ENCODE results near the gene RHOH. TPM values are rescaled to one million over a fixed set of nuclear protein-coding genes. Genes with fewer than 3 reads are reported as not detected.
"Not testable (repeated sequence)": the region's sequence is repeated elsewhere in the genome, so short reads cannot be mapped to it uniquely, and the experiment has no call there.

RHOH gene, protein sequence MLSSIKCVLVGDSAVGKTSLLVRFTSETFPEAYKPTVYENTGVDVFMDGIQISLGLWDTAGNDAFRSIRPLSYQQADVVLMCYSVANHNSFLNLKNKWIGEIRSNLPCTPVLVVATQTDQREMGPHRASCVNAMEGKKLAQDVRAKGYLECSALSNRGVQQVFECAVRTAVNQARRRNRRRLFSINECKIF
- 1 to 10 TPM; 1.6 to 2.6 TPM for total RNA-seq

DNA sequence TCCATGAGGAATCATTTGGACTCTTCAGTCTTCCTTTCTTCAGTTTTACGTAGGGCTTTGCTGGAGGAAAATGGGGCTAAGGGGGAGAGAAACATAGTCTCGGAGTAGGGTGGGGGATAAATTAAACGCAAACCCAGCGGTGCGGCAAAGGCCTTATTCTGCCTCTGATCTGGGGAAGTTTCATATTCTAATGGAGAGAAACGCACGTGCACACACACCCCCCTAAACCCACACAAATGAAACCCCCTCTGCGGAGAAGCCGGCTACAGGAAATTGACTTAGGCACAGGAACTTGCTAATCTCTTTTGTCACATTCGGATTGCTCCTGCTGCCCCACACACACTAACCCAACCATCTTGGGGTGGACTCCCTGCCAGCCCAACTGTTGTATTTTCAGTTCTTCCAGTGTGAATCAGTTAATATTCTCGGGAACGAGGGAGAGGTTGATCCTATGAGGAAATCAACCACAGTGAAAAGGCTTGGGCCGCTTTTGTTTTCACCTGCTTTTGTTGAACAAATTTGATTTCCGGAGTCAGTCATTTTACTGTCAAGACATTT, at the start of gene RHOH:
Gene RHOH, plus strand, starts transcription at position 308 of the 558 bp plus-strand sequence. CDS start 46,356 bp downstream, outside the sequence.
- Histone ChIP-seq H3K4me1 (no peaks in the 10 kb centered on the region), H3K9ac (ENCODE audit: low read depth in 2 of 2, low read length in 2 of 2) (peak within 1 kb of the TSS in 1 of 2 donors; percentile 74), H3K36me3 (no peaks in the 10 kb centered on the region), H3K4me3 (no peak within 1 kb of the TSS), H3K27ac (peak within 1 kb of the TSS; percentile 60), H3K27me3 (no peaks in the 10 kb centered on the region), H3K9me3 (no peaks in the 10 kb centered on the region)
- TF ChIP-seq, protein P1, sequence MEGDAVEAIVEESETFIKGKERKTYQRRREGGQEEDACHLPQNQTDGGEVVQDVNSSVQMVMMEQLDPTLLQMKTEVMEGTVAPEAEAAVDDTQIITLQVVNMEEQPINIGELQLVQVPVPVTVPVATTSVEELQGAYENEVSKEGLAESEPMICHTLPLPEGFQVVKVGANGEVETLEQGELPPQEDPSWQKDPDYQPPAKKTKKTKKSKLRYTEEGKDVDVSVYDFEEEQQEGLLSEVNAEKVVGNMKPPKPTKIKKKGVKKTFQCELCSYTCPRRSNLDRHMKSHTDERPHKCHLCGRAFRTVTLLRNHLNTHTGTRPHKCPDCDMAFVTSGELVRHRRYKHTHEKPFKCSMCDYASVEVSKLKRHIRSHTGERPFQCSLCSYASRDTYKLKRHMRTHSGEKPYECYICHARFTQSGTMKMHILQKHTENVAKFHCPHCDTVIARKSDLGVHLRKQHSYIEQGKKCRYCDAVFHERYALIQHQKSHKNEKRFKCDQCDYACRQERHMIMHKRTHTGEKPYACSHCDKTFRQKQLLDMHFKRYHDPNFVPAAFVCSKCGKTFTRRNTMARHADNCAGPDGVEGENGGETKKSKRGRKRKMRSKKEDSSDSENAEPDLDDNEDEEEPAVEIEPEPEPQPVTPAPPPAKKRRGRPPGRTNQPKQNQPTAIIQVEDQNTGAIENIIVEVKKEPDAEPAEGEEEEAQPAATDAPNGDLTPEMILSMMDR (IDR thresholded peaks at IDR 0.05) = no peak
- intact Hi-C loops (cut with DNase I) = no loop called here
- peak; percentile 37 for DNase-seq

DNA sequence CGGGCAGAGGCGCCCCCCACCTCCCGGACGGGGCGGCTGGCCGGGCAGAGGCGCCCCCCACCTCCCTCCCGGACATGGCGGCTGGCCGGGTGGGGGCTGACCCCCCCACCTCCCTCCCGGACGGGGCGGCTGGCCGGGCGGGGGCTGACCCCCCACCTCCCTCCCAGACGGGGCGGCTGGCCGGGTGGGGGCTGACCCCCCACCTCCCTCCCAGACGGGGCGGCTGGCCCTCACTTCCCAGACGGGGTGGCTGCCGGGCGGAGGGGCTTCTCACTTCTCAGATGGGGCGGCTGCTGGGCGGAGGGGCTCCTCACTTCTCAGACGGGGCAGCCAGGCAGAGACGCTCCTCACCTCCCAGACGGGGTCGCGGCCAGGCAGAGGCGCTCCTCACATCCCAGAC, 49.3 kb upstream of the RHOH start:
- H3K4me1 ChIP-seq; H3K9me3 ChIP-seq; intact Hi-C loops (cut with DNase I); H3K27me3 ChIP-seq; DNase-seq; H3K9ac ChIP-seq (ENCODE audit: low read depth in 2 of 2, low read length in 2 of 2); H3K4me3 ChIP-seq; H3K36me3 ChIP-seq; H3K27ac ChIP-seq: not testable (repeated sequence)

DNA sequence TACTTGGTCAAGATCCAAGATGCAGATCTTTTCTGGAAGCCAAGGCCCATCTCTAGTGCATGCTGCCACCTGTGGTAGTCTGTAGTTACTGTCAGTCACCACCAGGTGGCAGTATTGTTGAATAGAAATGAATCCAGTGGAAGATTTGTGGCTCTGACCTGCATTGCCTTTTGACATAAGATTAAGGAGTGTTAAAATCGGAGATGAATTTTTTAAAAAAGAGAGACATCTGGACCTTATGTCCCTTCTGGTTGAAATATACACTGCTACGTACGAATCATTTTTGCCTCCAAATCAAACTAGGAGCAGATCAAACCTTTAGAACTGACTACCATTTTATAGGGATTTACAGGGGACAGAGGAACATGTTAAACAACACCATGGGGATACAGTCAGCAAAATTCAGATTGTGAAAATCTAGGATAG, 46.9 kb upstream of the RHOH start:
- peak; percentile 78 for DNase-seq
- Histone ChIP-seq H3K4me1 (no peaks in the 10 kb centered on the region), H3K36me3 (no peaks in the 10 kb centered on the region), H3K4me3 (no peak overlapping the region), H3K27me3 (no peaks in the 10 kb centered on the region), H3K9ac (ENCODE audit: low read depth in 2 of 2, low read length in 2 of 2) (no peak overlapping the region), H3K9me3 (no peaks in the 10 kb centered on the region), H3K27ac (no peak overlapping the region)
- TF ChIP-seq, protein P1 (IDR thresholded peaks at IDR 0.05) = peak; percentile 85
- intact Hi-C loops (cut with DNase I) = loop anchor here (2.0 kb wide), 1 partner anchor 161 kb away; no protein-coding TSS in a partner anchor

DNA sequence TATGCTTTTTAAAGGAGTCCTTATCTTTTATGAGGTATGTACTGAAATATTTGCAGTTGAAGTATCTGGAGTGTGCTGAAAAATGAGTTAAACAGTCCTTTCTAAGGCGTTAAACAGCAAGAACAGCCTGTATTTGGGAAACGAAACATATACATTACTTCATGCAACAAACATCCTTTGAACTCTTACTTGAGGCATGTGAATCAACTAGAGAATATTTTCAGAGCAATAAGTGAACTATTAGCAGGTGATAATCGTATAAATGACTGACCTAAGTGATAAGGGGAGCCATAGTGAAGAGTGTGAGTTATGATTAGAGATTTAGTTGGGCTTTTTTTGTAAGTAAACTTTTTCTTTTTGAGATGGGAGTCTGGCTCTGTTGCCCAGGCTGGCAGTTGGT, 45.9 kb upstream of the RHOH start:
- Histone ChIP-seq H3K27me3 (no peaks in the 10 kb centered on the region), H3K4me1 (no peaks in the 10 kb centered on the region), H3K9ac (ENCODE audit: low read depth in 2 of 2, low read length in 2 of 2) (no peak overlapping the region), H3K36me3 (no peaks in the 10 kb centered on the region), H3K9me3 (no peaks in the 10 kb centered on the region), H3K27ac (no peak overlapping the region), H3K4me3 (no peak overlapping the region)
- intact Hi-C loops (cut with DNase I) = loop anchor here (2.0 kb wide), 1 partner anchor 160 kb away; no protein-coding TSS in a partner anchor
- TF ChIP-seq, protein P1 (IDR thresholded peaks at IDR 0.05) = no peak
- no peak for DNase-seq

DNA sequence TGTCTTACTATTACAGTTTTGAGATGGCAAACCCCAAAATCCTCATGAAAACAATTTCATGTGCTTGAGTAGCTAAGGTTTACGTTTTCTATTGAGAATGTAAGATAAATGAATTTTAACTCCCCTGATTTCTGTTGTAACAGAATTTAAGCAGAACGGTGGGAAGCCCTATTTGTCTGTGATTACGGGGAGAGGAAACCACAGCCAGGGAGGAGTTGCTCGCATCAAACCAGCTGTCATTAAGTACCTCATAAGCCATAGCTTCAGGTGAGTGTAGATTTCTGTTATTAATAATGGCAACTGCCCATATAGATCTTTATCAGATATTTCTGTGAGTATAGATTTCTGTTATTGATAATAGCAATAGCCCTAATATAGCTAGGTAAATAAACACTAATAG, 44.2 kb upstream of the RHOH start:
- no peaks in the 10 kb centered on the region for H3K4me1 ChIP-seq
- no peak for DNase-seq
- H3K9ac ChIP-seq (ENCODE audit: low read depth in 2 of 2, low read length in 2 of 2) = no peak overlapping the region
- H3K9me3 ChIP-seq = no peaks in the 10 kb centered on the region
- H3K27me3 ChIP-seq = no peaks in the 10 kb centered on the region
- intact Hi-C loops (cut with DNase I) = no loop called here
- TF ChIP-seq, protein P1 (IDR thresholded peaks at IDR 0.05) = no peak
- H3K36me3 ChIP-seq = no peaks in the 10 kb centered on the region
- no peak overlapping the region for H3K27ac ChIP-seq
- no peak overlapping the region for H3K4me3 ChIP-seq

DNA sequence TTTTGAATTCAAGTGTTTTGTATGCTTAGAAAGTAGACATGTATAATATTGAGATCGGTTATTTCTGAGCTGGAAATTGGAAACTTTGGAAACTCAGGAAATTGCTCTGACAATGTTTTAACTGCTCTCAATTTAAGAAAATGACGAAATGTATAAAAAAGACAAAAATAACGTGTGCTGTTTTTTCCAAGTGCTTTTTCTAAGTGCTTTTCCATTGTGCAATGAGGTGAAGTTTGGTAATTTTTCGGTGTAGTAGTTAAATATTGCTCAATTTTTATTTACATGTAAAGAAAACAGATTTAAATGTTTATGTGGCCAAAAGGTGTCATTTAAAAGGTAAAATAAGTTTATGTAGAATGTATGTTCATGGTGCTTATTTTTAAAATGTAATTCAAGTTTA, 39.4 kb upstream of the RHOH start:
- TF ChIP-seq, protein P1 (IDR thresholded peaks at IDR 0.05) = no peak
- H3K36me3 ChIP-seq = no peaks in the 10 kb centered on the region

More for the DNA sequence above, 39.4 kb upstream of the RHOH start:
- no peak overlapping the region for H3K27ac ChIP-seq
- no peak for DNase-seq
- H3K9me3 ChIP-seq = no peaks in the 10 kb centered on the region
- H3K4me1 ChIP-seq = no peaks in the 10 kb centered on the region
- no peaks in the 10 kb centered on the region for H3K27me3 ChIP-seq
- intact Hi-C loops (cut with DNase I) = no loop called here
- H3K9ac ChIP-seq (ENCODE audit: low read depth in 2 of 2, low read length in 2 of 2) = no peak overlapping the region
- H3K4me3 ChIP-seq = no peak overlapping the region

Data from colonic mucosa (tissue), 4 donors.